Ectodermal cell (in vitro differentiated cells): ENCODE data around the gene CERS6.
"Not testable (repeated sequence)": the region's sequence is repeated elsewhere in the genome, so short reads cannot be mapped to it uniquely, and the experiment has no call there.

Source experiments
- H3K27ac ChIP-seq: 2 replicates; pipeline ENCODE4 v1.7.0; 2013; ENCODE audit warnings: mild to moderate bottlenecking, low read depth, low read length; ENCODE audit not compliant: insufficient read depth, poor library complexity, severe bottlenecking
- H3K27me3 ChIP-seq: 2 replicates; pipeline ENCODE4 v1.7.0; 2013; ENCODE audit warnings: mild to moderate bottlenecking, low read length; ENCODE audit not compliant: insufficient read depth, control insufficient read depth, poor library complexity, severe bottlenecking
- H3K36me3 ChIP-seq: one replicate; pipeline ENCODE4 v1.7.0; 2013; ENCODE audit warnings: low read length; ENCODE audit not compliant: control insufficient read depth, insufficient read depth
- H3K4me1 ChIP-seq: one replicate; pipeline ENCODE4 v1.7.0; 2013; ENCODE audit warnings: low read length; ENCODE audit not compliant: control insufficient read depth, insufficient read depth
- H3K4me3 ChIP-seq: 2 replicates; pipeline ENCODE4 v1.7.0; 2013; ENCODE audit warnings: low read depth, low read length, control low read depth; ENCODE audit not compliant: insufficient read depth
- H3K9me3 ChIP-seq: 2 replicates; pipeline ENCODE4 v1.7.0; 2013; ENCODE audit warnings: mild to moderate bottlenecking, low read length, moderate library complexity; ENCODE audit not compliant: control insufficient read depth
- WGBS, 2 experiments: methylation state at CpG; one replicate each; pipeline ENCODE4 v1.1.7; 2013; ENCODE audit warnings: missing lambda C conversion rate in 2 of 2; 5-methylcytosine and 5-hydroxymethylcytosine counted together

The CERS6 gene

GRCh38 chr2:168482269-168482668, 26.2 kb downstream of the CERS6 start:
- no peaks in the 10 kb centered on the region for H3K27me3 ChIP-seq
- no peaks in the 10 kb centered on the region for H3K9me3 ChIP-seq
- H3K4me1 ChIP-seq: peaks cover 7% of the 10 kb centered on the region
- WGBS, 2 experiments: 61 to 71% methylated on average over 2 of the region's 2 CpGs
- no peak overlapping the region for H3K4me3 ChIP-seq
- no peak overlapping the region for H3K27ac ChIP-seq
- H3K36me3 ChIP-seq: no peaks in the 10 kb centered on the region

GRCh38 chr2:168482952-168483831, 27.1 kb downstream of the CERS6 start:
- Histone ChIP-seq H3K4me3 (no peak overlapping the region), H3K27me3 (no peaks in the 10 kb centered on the region), H3K36me3 (no peaks in the 10 kb centered on the region), H3K9me3 (no peaks in the 10 kb centered on the region), H3K4me1 (peaks cover 7% of the 10 kb centered on the region), H3K27ac (no peak overlapping the region)
- 95 to 97% methylated on average over 9 of the region's 9 CpGs for WGBS, 2 experiments

GRCh38 chr2:168486477-168486876, 30.4 kb downstream of the CERS6 start:
- H3K4me1 ChIP-seq: peaks cover 22% of the 10 kb centered on the region
- H3K27me3 ChIP-seq: no peaks in the 10 kb centered on the region
- no peaks in the 10 kb centered on the region for H3K36me3 ChIP-seq
- H3K9me3 ChIP-seq: no peaks in the 10 kb centered on the region
- H3K27ac ChIP-seq: no peak overlapping the region
- 75 to 94% methylated on average over 3 of the region's 3 CpGs for WGBS, 2 experiments
- no peak overlapping the region for H3K4me3 ChIP-seq

- 49 to 60% methylated on average over 6 to 7 of the region's 7 CpGs for WGBS, 2 experiments
- H3K27ac ChIP-seq: peak overlapping the region; percentile 68
- H3K4me1 ChIP-seq: peaks cover 15% of the 10 kb centered on the region
- H3K9me3 ChIP-seq: no peaks in the 10 kb centered on the region
- H3K36me3 ChIP-seq: no peaks in the 10 kb centered on the region
- H3K27me3 ChIP-seq: no peaks in the 10 kb centered on the region
- H3K4me3 ChIP-seq: no peak overlapping the region
These were observed 34.2 kb downstream of the CERS6 start for GRCh38 chr2:168490015-168490874.

- Histone ChIP-seq H3K27ac (no peak overlapping the region), H3K4me3 (no peak overlapping the region), H3K36me3 (no peaks in the 10 kb centered on the region), H3K9me3 (no peaks in the 10 kb centered on the region), H3K4me1 (peaks cover 15% of the 10 kb centered on the region), H3K27me3 (no peaks in the 10 kb centered on the region)
- WGBS, 2 experiments: 67 to 70% methylated on average over 3 of the region's 3 CpGs
These were observed 35.0 kb downstream of the CERS6 start for GRCh38 chr2:168490946-168491605.

DNA sequence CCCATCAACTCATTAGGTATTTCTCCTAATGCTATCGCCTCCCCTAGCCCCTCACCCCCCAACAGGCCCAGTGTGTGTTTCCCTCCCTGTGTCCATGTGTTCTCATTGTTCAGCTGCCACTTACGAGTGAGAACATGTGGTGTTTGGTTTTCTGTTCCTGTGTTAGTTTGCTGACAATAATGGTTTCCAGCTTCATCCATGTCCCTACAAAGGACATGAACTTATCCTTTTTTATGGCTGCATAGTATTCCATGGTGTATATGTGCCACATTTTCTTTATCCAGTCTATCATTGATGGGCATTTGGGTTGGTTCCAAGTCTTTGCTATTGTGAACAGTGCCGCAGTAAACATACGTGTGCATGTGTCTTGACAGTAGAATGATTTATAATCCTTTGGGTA, 35.7 kb downstream of the CERS6 start:
- not testable (repeated sequence) for H3K4me3 ChIP-seq, H3K27me3 ChIP-seq, H3K27ac ChIP-seq, H3K9me3 ChIP-seq, H3K36me3 ChIP-seq
- 90 to 94% methylated on average over 1 to 4 of the region's 4 CpGs for WGBS, 2 experiments
- peaks cover 15% of the 10 kb centered on the region for H3K4me1 ChIP-seq

- H3K27ac ChIP-seq, H3K36me3 ChIP-seq, H3K9me3 ChIP-seq, H3K27me3 ChIP-seq, H3K4me3 ChIP-seq: not testable (repeated sequence)
- peaks cover 15% of the 10 kb centered on the region for H3K4me1 ChIP-seq
- 86 to 96% methylated on average over 2 of the region's 2 CpGs for WGBS, 2 experiments
These were observed 37.1 kb downstream of the CERS6 start for GRCh38 chr2:168493219-168493618.

DNA sequence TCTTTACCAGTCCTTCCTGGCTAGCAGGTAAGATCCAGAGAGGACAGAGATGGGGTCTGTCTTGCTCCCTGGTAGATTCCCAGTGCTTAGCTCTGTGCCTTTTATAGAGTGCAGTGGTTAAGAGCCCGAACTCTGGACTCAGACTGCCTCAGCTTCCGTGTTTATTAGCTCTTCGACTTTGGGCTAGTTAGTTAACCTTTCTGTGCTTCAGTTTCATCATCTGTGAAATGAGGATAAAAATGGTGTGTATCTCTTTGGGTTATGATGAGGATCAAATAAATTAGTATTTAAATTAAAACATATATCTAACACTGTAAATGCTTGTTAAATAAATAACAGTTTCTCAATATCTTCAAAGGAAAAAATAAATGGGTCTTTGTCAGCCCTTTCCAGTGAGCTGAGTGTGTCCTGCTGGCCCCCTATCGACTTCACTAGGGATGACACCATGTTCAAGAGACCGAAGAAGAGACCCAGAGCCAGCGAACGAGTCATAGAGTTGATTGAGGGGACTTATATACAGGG, 38.2 kb downstream of the CERS6 start:
- Histone ChIP-seq H3K4me1 (peaks cover 15% of the 10 kb centered on the region), H3K27me3 (no peaks in the 10 kb centered on the region), H3K36me3 (no peaks in the 10 kb centered on the region), H3K27ac (no peak overlapping the region), H3K4me3 (no peak overlapping the region), H3K9me3 (no peaks in the 10 kb centered on the region)
- WGBS, 2 experiments: 72 to 73% methylated on average over 7 of the region's 7 CpGs

DNA sequence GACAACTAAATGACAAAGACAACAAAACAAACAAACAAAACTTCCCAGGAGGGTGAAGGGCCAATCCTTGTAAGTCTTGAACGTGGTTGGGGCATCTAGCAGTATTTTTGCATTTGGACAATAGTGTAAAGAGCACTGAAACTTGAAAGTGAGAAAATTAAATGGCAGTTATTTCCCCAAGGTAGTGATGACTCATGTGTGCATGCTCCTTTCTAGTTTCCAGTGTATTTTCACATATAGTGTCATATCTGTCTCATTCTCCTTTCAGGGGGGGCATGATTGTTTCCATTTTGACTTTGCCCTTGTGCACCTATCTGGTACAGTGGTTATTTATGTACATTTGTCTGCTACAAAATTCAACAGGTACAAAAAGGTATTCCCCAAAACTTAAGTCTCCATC, 39.5 kb downstream of the CERS6 start:
- no peak overlapping the region for H3K27ac ChIP-seq
- WGBS, 2 experiments: 82 to 91% methylated on average over 1 of the region's 1 CpG
- peaks cover 6% of the 10 kb centered on the region for H3K4me1 ChIP-seq

GRCh38 chr2:168496906-168497305, 40.8 kb downstream of the CERS6 start:
- no peak overlapping the region for H3K27ac ChIP-seq

More for the DNA sequence above, 39.5 kb downstream of the CERS6 start:
- Histone ChIP-seq H3K4me3 (no peak overlapping the region), H3K9me3 (no peaks in the 10 kb centered on the region), H3K27me3 (no peaks in the 10 kb centered on the region), H3K36me3 (no peaks in the 10 kb centered on the region)

More at GRCh38 chr2:168496906-168497305, 40.8 kb downstream of the CERS6 start:
- Histone ChIP-seq H3K4me3 (no peak overlapping the region), H3K4me1 (no peaks in the 10 kb centered on the region), H3K36me3 (no peaks in the 10 kb centered on the region), H3K9me3 (no peaks in the 10 kb centered on the region), H3K27me3 (no peaks in the 10 kb centered on the region)
- WGBS, 2 experiments: 91 to 92% methylated on average over 2 of the region's 2 CpGs
